Glutamatergic neuron (in vitro differentiated cells): ENCODE measurements around the gene LCE3D. TPM values are rescaled to one million over a fixed set of nuclear protein-coding genes. Genes with fewer than 3 reads are reported as not detected.

ENCODE experiments used
- DNase-seq: peaks from one replicate; pipeline ENCODE4 v3.0.0; 2022
- H3K27ac Mint-ChIP-seq: one replicate; pipeline ENCODE4 v1.8.0; 2020; ENCODE audit warnings: mild to moderate bottlenecking, mixed read lengths, inconsistent platforms; ENCODE audit not compliant: unreplicated experiment
- H3K27me3 Mint-ChIP-seq: one replicate; pipeline ENCODE4 v1.8.0; 2020; ENCODE audit warnings: mild to moderate bottlenecking, moderate library complexity, mixed read lengths, inconsistent platforms; ENCODE audit not compliant: unreplicated experiment
- H3K36me3 Mint-ChIP-seq: one replicate; pipeline ENCODE4 v1.8.0; 2020; ENCODE audit warnings: mild to moderate bottlenecking, mixed read lengths, inconsistent platforms; ENCODE audit not compliant: unreplicated experiment
- H3K4me1 Mint-ChIP-seq: one replicate; pipeline ENCODE4 v1.8.0; 2020; ENCODE audit warnings: mild to moderate bottlenecking, low read depth, mixed read lengths, inconsistent platforms; ENCODE audit not compliant: unreplicated experiment
- H3K4me3 Mint-ChIP-seq: one replicate; pipeline ENCODE4 v1.8.0; 2020; ENCODE audit warnings: mild to moderate bottlenecking, mixed read lengths, inconsistent platforms; ENCODE audit not compliant: unreplicated experiment
- H3K9me3 Mint-ChIP-seq: one replicate; pipeline ENCODE4 v1.8.0; 2020; ENCODE audit warnings: mild to moderate bottlenecking, moderate library complexity, mixed read lengths, inconsistent platforms; ENCODE audit not compliant: unreplicated experiment
- CTCF ChIP-seq: fragments of 200-600 bp; sonication (generic); IDR thresholded peaks from one replicate; pipeline ENCODE4 v1.5.0; 2021; ENCODE audit not compliant: partially characterized antibody, unreplicated experiment
- long read RNA-seq: library from polyadenylated mRNA; unstranded; transcript quantifications from one replicate; pipeline ENCODE4 v2.0.0, GENCODE V29; 2020; ENCODE audit not compliant: unreplicated experiment
- total RNA-seq: library from RNA; stranded (reverse); fragmentation: NEBNext Ultra II Directional; extraction: Animal tissue kit (Norgen Biotek cat#: 25700); gene quantifications from one replicate; pipeline ENCODE4 v1.2.1, GENCODE V29; 2021; ENCODE audit not compliant: unreplicated experiment

The LCE3D gene
- total RNA-seq: not detected
- long read RNA-seq: 0 reads

GRCh38 chr1:152580433-152580832, at the start of gene LCE3D:
LCE3D (minus strand) TSS chr1:152580516; CDS start chr1:152579936, 580 bp downstream.
- Mint-ChIP-seq H3K4me1 (no peaks in the 10 kb centered on the region), H3K27me3 (no peaks in the 10 kb centered on the region), H3K9me3 (peaks cover 3% of the 10 kb centered on the region), H3K4me3 (no peak within 1 kb of the TSS), H3K27ac (no peak within 1 kb of the TSS), H3K36me3 (no peaks in the 10 kb centered on the region)
- no peak for TF ChIP-seq CTCF
- DNase-seq: no peak

GRCh38 chr1:152626744-152627143, 46.4 kb upstream of the LCE3D start:
- Mint-ChIP-seq H3K4me3 (no peak overlapping the region), H3K27ac (no peak overlapping the region), H3K27me3 (peaks cover 3% of the 10 kb centered on the region), H3K4me1 (no peaks in the 10 kb centered on the region), H3K9me3 (no peaks in the 10 kb centered on the region), H3K36me3 (peaks cover 4% of the 10 kb centered on the region)
- DNase-seq: no peak
- no peak for TF ChIP-seq CTCF

GRCh38 chr1:152623203-152623844, 43.0 kb upstream of the LCE3D start:
- peaks cover 11% of the 10 kb centered on the region for H3K36me3 Mint-ChIP-seq
- TF ChIP-seq CTCF: peak; percentile 48
- peaks cover 6% of the 10 kb centered on the region for H3K27me3 Mint-ChIP-seq
- no peaks in the 10 kb centered on the region for H3K4me1 Mint-ChIP-seq
- DNase-seq: peak; percentile 33
- peaks cover 5% of the 10 kb centered on the region for H3K9me3 Mint-ChIP-seq
- H3K27ac Mint-ChIP-seq: no peak overlapping the region
- H3K4me3 Mint-ChIP-seq: no peak overlapping the region

GRCh38 chr1:152622803-152623202, 42.5 kb upstream of the LCE3D start, which contains the start of gene LCE3A:
LCE3A (minus strand) TSS chr1:152623103; CDS start chr1:152623103, 0 bp downstream.
- no peaks in the 10 kb centered on the region for H3K4me1 Mint-ChIP-seq
- no peak for TF ChIP-seq CTCF
- peaks cover 12% of the 10 kb centered on the region for H3K36me3 Mint-ChIP-seq
- H3K27me3 Mint-ChIP-seq: peaks cover 6% of the 10 kb centered on the region
- peaks cover 6% of the 10 kb centered on the region for H3K9me3 Mint-ChIP-seq
- DNase-seq: no peak
- H3K4me3 Mint-ChIP-seq: no peak within 1 kb of the TSS
- no peak within 1 kb of the TSS for H3K27ac Mint-ChIP-seq

GRCh38 chr1:152621993-152622392, 41.7 kb upstream of the LCE3D start:
- Mint-ChIP-seq H3K4me3 (no peak overlapping the region), H3K27me3 (peaks cover 6% of the 10 kb centered on the region), H3K27ac (no peak overlapping the region), H3K9me3 (peaks cover 6% of the 10 kb centered on the region), H3K36me3 (peaks cover 12% of the 10 kb centered on the region), H3K4me1 (no peaks in the 10 kb centered on the region)
- TF ChIP-seq CTCF: no peak
- no peak for DNase-seq
